ENCODE measurements around the gene GPX5. TPM values are rescaled to one million over a fixed set of nuclear protein-coding genes. Genes with fewer than 3 reads are reported as not detected.
"Not testable (repeated sequence)": the region's sequence is repeated elsewhere in the genome, so short reads cannot be mapped to it uniquely, and the experiment has no call there.

GPX5 gene
- total RNA-seq, 1 donor from 2014 or later: not detected

DNA sequence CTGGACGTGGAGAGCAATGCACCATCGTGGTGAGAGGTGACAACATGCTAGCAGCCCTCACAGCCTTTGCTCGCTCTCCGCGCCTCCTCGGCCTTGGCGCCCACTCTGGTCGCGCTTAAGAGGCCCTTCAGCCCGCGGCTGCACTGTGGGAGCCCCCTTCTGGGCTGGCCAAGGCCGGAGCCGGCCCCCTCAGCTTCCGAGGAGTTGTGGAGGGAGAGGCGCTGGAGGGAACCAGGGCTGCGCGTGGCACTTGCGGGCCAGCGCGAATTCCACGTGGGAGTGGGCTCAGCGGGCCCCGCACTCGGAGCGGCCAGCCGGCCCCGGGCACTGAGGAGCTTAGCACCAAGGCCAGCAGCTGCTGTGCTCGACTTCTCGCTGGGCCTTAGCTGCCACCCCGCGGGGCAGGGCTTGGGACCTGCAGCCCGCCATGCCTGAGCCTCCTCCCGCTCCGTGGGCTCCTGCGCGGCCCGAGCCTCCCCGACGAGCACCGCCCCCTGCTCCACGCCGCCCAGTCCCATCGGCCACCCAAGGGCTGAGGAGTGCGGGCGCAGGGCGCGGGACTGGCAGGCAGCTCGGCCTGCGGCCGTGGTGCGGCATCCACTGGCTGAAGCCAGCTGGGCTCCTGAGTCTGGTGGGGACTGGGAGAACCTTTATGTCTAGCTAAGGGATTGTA, 13.9 kb upstream of the GPX5 start:
- intact Hi-C loops (cut with DNase I): no loop called here
- DNase-seq (ENCODE audit: low spot score): no peak

- intact Hi-C loops (cut with DNase I); DNase-seq (ENCODE audit: low spot score): not testable (repeated sequence)
Observed at GRCh38 chr6:28512387-28512786, 13.3 kb upstream of the GPX5 start.

- DNase-seq (ENCODE audit: low spot score): no peak
- intact Hi-C loops (cut with DNase I): no loop called here
Observed at GRCh38 chr6:28515676-28516075, 10.0 kb upstream of the GPX5 start, which contains the start of gene GPX6. TSS of gene GPX6 (minus strand) at chr6:28515793. CDS start at chr6:28515743, 50 bp downstream.

- DNase-seq (ENCODE audit: low spot score): no peak
- intact Hi-C loops (cut with DNase I): no loop called here
Observed at GRCh38 chr6:28517964-28518363, 7.7 kb upstream of the GPX5 start.

- intact Hi-C loops (cut with DNase I): no loop called here
- no peak for DNase-seq (ENCODE audit: low spot score)
Observed at GRCh38 chr6:28522594-28523240, 3.0 kb upstream of the GPX5 start.

DNA sequence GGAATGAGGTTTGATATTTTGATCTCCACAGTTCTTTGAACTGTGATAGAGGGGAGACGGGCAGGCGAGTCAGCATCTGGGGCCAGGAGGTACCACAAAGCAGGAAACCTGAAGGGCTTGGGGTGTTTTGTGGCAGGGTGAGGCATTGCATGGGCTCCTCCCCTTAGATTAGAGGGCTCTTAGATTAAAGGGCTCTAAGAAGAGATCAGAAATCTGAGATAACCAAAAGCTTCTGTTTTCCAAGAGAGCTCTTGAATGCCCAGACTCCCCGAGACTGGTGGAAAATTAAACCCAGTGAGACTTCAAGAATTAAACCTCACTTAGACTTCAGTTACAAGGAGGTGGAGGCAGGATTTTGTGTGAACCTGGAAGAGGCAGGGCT, 2.4 kb upstream of the GPX5 start:
- intact Hi-C loops (cut with DNase I): no loop called here
- DNase-seq (ENCODE audit: low spot score): no peak

- no peak for DNase-seq (ENCODE audit: low spot score)
- intact Hi-C loops (cut with DNase I): no loop called here
Observed at GRCh38 chr6:28530777-28531176, 5.1 kb downstream of the GPX5 start.

DNA sequence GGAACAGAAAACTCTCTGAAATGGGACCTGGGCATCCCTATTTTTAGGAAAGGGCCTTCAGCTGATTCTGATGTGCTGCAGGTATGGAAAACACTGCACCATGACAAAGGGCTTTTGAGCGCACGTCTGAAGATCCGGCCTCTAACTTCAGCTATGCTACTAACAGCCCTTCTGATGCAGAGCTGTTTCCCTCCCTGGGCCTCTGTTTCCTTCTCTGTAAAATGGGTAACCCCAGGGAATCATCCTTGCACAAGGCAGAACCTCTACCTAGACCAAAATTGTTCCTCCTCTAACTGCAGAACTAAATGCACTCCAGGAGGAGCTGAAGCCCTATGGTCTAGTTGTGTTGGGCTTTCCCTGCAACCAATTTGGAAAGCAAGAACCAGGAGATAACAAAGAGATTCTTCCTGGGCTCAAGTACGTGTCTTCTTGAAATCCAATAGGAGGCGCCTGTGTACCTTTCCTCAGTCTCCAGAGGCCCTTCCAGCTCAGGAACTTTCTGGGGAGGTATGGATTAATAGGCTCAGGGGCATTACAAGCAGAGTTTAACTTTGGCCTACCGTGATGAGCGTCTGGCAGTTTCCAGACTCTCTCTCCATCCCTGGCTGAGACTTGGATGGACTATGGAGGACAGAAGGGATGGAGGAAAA, 5.9 kb downstream of the GPX5 start:
- intact Hi-C loops (cut with DNase I): no loop called here
- DNase-seq (ENCODE audit: low spot score): no peak

DNA sequence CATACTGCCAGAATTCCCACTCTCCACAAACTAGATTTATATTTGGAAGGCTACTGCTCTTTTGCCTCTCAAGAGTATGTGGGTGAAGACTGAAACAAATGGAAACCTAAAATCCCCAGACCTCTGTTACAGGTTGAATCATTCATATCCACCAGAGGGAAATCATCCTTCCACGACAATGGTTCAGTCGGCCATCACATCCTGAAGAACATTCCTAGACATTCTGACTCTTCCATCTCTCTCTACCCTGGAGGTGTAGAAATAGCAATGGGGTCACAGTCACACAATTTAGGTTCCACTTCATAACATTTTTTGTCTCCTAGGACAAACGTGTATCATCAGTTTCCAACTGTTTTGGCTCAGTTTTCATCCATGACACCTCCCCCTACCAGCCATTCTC, 8.6 kb downstream of the GPX5 start:
- intact Hi-C loops (cut with DNase I): no loop called here
- no peak for DNase-seq (ENCODE audit: low spot score)

DNA sequence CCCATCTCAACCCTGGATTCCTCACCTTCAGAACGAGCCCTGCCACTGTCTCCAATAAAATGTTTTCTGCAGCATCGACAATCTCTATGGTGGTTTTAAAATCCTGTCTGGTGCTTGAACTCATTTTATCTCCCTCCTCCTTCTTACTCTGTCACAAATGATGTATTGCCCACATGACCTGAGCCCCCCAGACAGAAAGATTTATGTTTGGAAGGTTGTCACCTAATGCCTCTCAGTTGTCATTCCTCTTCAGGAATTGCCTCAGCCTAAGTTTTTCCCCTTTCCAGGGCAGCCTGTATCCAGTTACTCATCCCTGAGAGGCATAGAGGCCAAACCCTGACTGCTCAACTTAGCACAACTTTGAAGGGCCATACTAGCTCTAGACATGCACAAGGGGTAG, 9.2 kb downstream of the GPX5 start:
- DNase-seq (ENCODE audit: low spot score): no peak

GRCh38 chr6:28537065-28537464, 11.4 kb downstream of the GPX5 start:
- intact Hi-C loops (cut with DNase I): no loop called here

More for the DNA sequence above, 9.2 kb downstream of the GPX5 start:
- intact Hi-C loops (cut with DNase I): no loop called here

DNA sequence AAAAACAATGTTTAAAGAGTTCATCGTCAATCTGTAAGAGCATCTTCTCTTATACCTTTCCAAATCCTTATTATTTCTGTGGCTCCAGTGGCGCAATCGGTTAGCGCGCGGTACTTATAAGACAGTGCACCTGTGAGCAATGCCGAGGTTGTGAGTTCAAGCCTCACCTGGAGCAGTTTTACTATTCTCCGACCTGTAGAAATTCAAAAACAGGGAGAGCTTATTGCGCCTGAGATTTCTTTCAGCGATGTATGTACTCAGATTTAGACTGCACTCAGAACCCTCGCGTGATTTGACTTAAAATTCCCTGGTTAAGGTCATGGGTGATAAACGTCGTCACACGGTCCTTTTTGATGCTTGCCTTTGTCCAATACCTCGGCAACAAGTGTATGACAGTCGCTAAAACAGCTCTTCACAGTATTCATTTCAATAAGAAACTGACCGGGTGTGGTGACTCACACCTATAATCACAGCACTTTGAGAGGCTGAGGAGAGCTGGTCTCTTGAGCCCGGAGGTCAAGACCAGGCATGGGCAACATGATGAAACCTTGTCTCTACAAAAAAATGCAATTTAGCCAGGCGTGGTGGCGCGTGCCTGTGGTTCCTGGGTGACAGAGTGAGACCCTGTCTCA, 11.9 kb downstream of the GPX5 start:
- intact Hi-C loops (cut with DNase I): no loop called here
- no peak for DNase-seq (ENCODE audit: low spot score)

More at GRCh38 chr6:28537065-28537464, 11.4 kb downstream of the GPX5 start:
- DNase-seq (ENCODE audit: low spot score): no peak

DNA sequence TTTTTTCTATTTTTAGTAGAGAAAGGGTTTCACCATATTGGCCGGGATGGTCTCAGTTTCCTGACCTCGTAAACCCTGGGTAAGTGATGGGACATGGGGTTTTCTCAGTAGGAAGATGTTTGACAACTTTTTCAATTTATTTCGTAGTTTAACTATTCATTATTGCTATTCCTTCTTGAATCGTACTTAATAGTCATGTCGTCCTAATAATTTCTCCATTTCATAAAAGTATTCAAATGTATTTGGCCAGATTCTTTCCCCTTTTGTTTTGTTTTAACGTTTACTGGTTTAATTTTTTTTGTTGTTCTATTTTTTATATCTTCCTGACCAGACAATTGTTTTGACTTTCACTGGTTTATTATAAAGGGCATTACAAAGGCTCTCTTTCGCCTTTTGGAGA, 16.3 kb downstream of the GPX5 start:
- no peak for DNase-seq (ENCODE audit: low spot score)
- intact Hi-C loops (cut with DNase I): no loop called here

DNA sequence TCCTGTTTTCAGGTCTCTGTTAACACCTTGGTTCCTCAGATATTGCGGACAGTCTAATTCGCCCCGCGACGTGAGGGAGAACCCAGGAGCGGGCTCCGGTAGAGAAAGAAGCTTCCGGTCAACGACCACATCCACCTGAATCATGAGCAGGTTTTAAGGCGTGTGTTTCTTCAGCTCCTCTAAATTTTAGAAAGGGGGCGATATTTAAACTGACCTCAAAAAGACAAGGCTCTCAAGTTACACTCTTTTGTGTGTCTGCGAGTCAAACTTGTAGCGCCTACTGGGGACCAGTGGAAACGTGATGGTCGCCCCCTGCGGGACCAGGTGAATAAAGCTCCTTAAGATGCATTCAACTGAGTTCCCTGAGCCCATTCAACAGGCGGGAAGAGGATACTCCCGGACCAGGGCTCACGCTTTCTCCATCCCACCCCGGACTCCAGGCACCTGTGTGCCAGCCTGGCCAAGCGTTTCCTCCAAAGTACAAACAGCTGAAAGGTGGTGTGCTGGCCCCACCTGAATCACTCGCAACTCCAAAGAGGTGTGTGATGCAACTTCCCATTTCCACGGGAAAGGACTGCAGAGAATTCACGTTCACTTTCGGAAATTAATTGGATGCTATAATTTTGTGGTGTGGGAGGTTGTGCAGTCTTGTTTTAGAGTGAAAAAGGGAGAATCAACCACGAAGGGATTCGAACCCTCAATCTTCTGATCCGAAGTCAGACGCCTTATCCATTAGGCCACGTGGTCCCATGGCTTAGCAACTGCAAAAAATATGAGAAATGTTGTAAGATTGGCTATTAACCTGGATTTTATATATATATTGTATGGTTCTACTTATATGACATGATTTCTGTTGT, 17.0 kb downstream of the GPX5 start:
- DNase-seq (ENCODE audit: low spot score): no peak
- intact Hi-C loops (cut with DNase I): no loop called here

- no peak for DNase-seq (ENCODE audit: low spot score)
- intact Hi-C loops (cut with DNase I): no loop called here
Observed at GRCh38 chr6:28543651-28544610, 18.2 kb downstream of the GPX5 start.

GRCh38 chr6:28545955-28546354, 20.3 kb downstream of the GPX5 start:
- intact Hi-C loops (cut with DNase I): no loop called here
- DNase-seq (ENCODE audit: low spot score): no peak

- DNase-seq (ENCODE audit: low spot score); intact Hi-C loops (cut with DNase I): not testable (repeated sequence)
Observed at GRCh38 chr6:28547003-28547402, 21.3 kb downstream of the GPX5 start.

DNA sequence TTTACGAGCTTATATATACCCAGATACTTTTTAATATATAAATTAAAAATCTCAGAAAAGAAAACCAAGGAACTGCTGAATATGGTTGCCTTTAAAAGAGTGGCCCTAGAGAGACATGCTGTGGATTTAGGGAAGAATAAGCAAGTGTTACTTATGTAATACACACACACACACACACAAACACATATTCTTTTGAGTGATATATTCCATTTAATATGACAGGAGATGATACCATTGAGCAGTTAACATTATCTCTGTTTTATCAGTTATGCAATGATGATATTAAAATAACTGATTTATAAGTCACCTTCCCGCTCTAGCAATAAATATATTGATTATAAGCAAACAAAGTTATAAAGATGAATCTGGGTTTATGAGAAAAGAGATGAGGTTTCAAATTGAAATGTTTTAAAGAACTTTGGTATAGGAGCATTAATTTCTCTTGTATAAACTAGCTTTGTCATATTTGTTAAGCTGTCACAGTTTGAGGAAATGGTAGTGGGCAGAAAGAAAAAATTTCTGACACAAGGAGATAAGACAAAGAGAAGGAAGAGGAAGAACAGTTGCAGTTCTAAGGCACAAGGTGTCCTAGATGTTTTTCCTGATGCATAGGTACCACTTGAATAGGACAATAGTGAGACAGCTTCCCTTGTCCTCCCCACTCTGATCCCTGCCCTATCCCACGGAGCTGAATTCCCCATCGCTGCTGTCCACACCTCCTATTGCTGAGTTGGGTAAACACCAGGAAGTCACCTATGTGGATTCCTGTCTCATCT, 26.4 kb downstream of the GPX5 start:
- intact Hi-C loops (cut with DNase I): no loop called here
- DNase-seq (ENCODE audit: low spot score): no peak
